ENCODE measurements around the gene SPATA31E1.

GRCh38 chr9:87874304-87874623, 8.4 kb upstream of the SPATA31E1 start:
- TF ChIP-seq CTCF (IDR thresholded peaks at IDR 0.05) (no peak), POLR2A (IDR thresholded peaks at IDR 0.05) (no peak)

All from lower leg skin (tissue), 3 donors.